Measurements from ENCODE around the gene FLVCR1. TPM values are rescaled to one million over a fixed set of nuclear protein-coding genes. Genes with fewer than 3 reads are reported as not detected.
"Not testable (repeated sequence)": the region's sequence is repeated elsewhere in the genome, so short reads cannot be mapped to it uniquely, and the experiment has no call there.

The FLVCR1 gene
- total RNA-seq, 4 donors from 2014 or later, result 3.1 to 4.3 (median 3.7) TPM

GRCh38 chr1:212827831-212828278 lies 30.2 kb upstream of the FLVCR1 start:
- Histone ChIP-seq H3K4me3 (no peak overlapping the region), H3K4me1 (no peaks in the 10 kb centered on the region), H3K9me3 (peaks cover 0 to 16% (median 14%) of the 10 kb centered on the region in 4 donors), H3K36me3 (no peaks in the 10 kb centered on the region), H3K27me3 (no peaks in the 10 kb centered on the region), H3K27ac (replicated peaks in 1 of 4) (no peak overlapping the region)
- TF ChIP-seq, protein P1, sequence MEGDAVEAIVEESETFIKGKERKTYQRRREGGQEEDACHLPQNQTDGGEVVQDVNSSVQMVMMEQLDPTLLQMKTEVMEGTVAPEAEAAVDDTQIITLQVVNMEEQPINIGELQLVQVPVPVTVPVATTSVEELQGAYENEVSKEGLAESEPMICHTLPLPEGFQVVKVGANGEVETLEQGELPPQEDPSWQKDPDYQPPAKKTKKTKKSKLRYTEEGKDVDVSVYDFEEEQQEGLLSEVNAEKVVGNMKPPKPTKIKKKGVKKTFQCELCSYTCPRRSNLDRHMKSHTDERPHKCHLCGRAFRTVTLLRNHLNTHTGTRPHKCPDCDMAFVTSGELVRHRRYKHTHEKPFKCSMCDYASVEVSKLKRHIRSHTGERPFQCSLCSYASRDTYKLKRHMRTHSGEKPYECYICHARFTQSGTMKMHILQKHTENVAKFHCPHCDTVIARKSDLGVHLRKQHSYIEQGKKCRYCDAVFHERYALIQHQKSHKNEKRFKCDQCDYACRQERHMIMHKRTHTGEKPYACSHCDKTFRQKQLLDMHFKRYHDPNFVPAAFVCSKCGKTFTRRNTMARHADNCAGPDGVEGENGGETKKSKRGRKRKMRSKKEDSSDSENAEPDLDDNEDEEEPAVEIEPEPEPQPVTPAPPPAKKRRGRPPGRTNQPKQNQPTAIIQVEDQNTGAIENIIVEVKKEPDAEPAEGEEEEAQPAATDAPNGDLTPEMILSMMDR (IDR thresholded peaks at IDR 0.05), result no peak
- TF ChIP-seq POLR2A (IDR thresholded peaks at IDR 0.05; ENCODE audit: low read depth), result no peak
- no peak for TF ChIP-seq EP300 (IDR thresholded peaks at IDR 0.05)
- no peak for TF ChIP-seq POLR2AphosphoS5 (IDR thresholded peaks at IDR 0.05)
- DNase-seq (ENCODE audit: extremely low spot score), result no peak
- 92% methylated on average over 5 of the region's 5 CpGs for WGBS
- intact Hi-C loops (cut with DNase I), result no loop called here

GRCh38 chr1:212828395-212828794 lies 29.7 kb upstream of the FLVCR1 start:
- 94% methylated on average over 2 of the region's 2 CpGs for WGBS
- Histone ChIP-seq H3K9me3 (peaks cover 0 to 16% (median 14%) of the 10 kb centered on the region in 4 donors), H3K36me3 (no peaks in the 10 kb centered on the region), H3K27ac (replicated peaks in 1 of 4) (no peak overlapping the region), H3K4me1 (no peaks in the 10 kb centered on the region), H3K4me3 (no peak overlapping the region), H3K27me3 (no peaks in the 10 kb centered on the region)
- DNase-seq (ENCODE audit: extremely low spot score), result no peak
- intact Hi-C loops (cut with DNase I), result no loop called here
- TF ChIP-seq EP300 (IDR thresholded peaks at IDR 0.05), result no peak

DNA sequence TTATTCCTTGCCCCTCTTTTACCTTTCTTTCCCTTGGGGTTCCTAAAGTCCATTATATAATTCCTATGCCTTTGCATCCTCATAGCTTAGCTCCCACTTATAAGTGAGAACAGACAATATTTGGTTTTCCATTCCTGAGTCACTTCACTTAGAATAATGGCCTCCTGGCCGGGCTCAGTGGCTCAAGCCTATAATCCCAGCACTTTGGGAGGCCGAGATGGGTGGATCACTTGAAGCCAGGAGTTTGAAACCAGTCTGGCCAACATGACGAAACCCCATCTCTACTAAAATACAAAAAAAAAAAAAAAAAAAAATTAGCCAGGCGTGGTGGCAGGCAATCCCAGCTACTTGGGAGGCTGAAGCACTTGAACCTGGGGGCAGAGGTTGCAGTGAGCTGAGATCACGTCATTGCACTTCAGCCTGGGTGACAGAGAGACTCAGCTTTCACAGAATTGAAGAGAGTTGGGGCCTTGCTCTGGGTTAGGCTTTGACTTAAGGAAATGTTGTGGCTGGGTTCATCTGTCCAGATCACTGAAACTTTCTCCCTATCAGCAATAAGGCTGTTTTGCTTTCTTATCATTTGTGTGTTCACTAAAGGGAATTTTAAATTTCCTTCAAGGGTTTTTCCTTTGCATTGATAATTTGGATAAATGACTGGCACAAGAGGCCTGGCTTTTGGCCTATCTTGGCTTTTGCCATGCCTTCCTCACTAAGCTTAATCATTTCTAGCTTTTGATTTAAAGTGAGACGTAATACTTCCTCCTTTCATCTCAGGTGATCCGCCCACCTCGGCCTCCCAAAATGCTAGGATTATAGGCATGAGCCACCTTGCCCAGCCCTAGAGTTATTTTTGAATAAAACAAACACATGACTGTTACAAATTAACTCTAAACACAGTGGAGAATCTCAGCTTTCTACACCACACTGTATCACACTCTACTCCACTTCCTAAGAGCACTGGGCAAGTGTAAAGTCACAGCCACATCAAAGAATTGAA lies 24.6 kb upstream of the FLVCR1 start:
- DNase-seq (ENCODE audit: extremely low spot score); H3K4me1 ChIP-seq; H3K36me3 ChIP-seq; H3K27me3 ChIP-seq; H3K4me3 ChIP-seq; H3K27ac ChIP-seq (replicated peaks in 1 of 4); intact Hi-C loops (cut with DNase I); H3K9me3 ChIP-seq: not testable (repeated sequence)
- 85% methylated on average over 8 of the region's 8 CpGs for WGBS

DNA sequence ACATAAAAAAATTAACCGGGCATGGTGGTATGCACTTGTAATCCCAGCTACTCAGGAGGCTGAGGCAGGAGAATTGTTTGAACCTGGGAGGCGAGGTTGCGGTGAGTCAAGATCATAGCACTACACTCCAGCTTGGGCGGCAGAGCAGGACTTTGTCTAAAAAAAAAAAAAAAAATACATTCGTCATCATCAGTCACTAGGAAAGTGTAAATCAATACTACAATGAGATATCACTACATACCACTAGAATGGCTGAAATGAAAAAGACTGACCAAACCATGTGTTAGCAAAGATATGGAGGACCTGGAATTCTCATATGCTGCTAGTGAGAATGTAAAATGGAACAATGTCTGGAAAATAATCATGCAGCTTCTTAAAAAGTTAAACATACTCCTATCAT lies 19.9 kb upstream of the FLVCR1 start:
- Histone ChIP-seq H3K9me3 (no peaks in the 10 kb centered on the region), H3K27me3 (no peaks in the 10 kb centered on the region), H3K4me3 (no peak overlapping the region), H3K4me1 (no peaks in the 10 kb centered on the region), H3K36me3 (no peaks in the 10 kb centered on the region), H3K27ac (replicated peaks in 1 of 4) (no peak overlapping the region)
- intact Hi-C loops (cut with DNase I), result no loop called here
- 91% methylated on average over 5 of the region's 5 CpGs for WGBS
- no peak for TF ChIP-seq POLR2AphosphoS5 (IDR thresholded peaks at IDR 0.05)
- TF ChIP-seq POLR2A (IDR thresholded peaks at IDR 0.05; ENCODE audit: low read depth), result no peak
- TF ChIP-seq, protein P1 (IDR thresholded peaks at IDR 0.05), result no peak
- TF ChIP-seq EP300 (IDR thresholded peaks at IDR 0.05), result no peak
- no peak for DNase-seq (ENCODE audit: extremely low spot score)

- H3K9me3 ChIP-seq; DNase-seq (ENCODE audit: extremely low spot score); H3K36me3 ChIP-seq; H3K27ac ChIP-seq (replicated peaks in 1 of 4); H3K4me3 ChIP-seq; H3K27me3 ChIP-seq; H3K4me1 ChIP-seq; intact Hi-C loops (cut with DNase I): not testable (repeated sequence)
- WGBS, result 65% methylated on average over 3 of the region's 3 CpGs
Measured at GRCh38 chr1:212844521-212844920, 13.6 kb upstream of the FLVCR1 start.

DNA sequence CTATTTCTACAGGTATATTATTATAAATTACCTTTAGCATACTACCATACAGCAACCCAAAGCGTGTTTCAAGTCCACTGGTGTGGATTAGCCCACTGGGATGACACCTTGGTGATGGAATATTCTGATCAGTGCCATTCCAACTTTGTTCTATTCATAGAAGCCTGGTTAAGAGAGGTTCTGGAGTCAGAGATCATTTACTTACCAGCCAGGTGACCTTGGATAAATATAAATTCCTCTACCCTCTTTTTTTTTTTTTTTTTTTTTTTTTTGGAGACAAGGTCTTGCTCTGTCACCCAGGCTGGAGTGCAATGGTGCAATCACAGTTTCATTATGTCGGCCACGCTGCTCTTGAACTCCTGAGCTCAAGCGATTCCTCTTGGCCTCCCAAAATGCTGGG lies 10.5 kb upstream of the FLVCR1 start, which contains the start of gene SPATA45:
Gene SPATA45 (minus strand): TSS at position 101 of the 400 bp plus-strand sequence. CDS start 11,500 bp downstream, outside the sequence.
- no peak for DNase-seq (ENCODE audit: extremely low spot score)
- Histone ChIP-seq H3K27me3 (no peaks in the 10 kb centered on the region), H3K9me3 (no peaks in the 10 kb centered on the region), H3K27ac (replicated peaks in 1 of 4) (no peak within 1 kb of the TSS), H3K36me3 (no peaks in the 10 kb centered on the region), H3K4me1 (no peaks in the 10 kb centered on the region), H3K4me3 (no peak within 1 kb of the TSS)
- intact Hi-C loops (cut with DNase I), result no loop called here
- TF ChIP-seq EP300 (IDR thresholded peaks at IDR 0.05), result no peak
- TF ChIP-seq, protein P1 (IDR thresholded peaks at IDR 0.05), result no peak
- no peak for TF ChIP-seq POLR2AphosphoS5 (IDR thresholded peaks at IDR 0.05)
- no peak for TF ChIP-seq POLR2A (IDR thresholded peaks at IDR 0.05; ENCODE audit: low read depth)
- 97% methylated on average over 4 of the region's 4 CpGs for WGBS
